Measurements from ENCODE around the gene FSTL1.

Gene FSTL1

DNA sequence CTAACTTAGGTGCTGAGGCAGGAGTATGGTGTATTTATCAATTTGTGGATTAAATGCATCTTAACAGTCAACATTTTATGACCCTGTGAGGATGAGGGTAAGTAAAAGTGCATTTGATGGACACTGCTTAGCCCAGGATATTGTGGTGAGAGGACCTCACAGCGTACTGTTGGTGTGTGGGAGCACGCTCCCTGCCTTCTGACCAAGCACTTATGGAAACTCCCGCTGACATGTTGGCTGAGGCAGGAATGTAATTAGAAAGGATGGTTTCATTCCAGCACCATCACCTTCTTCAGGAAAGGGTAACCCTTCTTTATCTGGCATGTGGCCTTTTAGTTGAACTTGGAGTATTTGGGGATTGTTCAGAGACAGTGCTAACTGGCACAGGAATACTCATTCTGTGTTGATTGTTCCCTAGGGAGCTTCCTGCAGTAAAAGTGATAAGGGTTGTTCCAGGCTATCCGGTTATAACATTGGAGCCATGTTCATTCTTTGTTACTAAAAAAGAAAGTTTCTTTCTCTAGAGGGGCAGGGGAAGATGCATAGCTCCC is 11.7 kb upstream of the FSTL1 start:
- no peak for DNase-seq

- DNase-seq, result no peak
These were observed 10.6 kb upstream of the FSTL1 start for GRCh38 chr3:120461416-120461815.

- DNase-seq, result no peak
These were observed 10.1 kb upstream of the FSTL1 start for GRCh38 chr3:120460862-120461261.

GRCh38 chr3:120460181-120460790 is 9.5 kb upstream of the FSTL1 start:
- no peak for DNase-seq

DNA sequence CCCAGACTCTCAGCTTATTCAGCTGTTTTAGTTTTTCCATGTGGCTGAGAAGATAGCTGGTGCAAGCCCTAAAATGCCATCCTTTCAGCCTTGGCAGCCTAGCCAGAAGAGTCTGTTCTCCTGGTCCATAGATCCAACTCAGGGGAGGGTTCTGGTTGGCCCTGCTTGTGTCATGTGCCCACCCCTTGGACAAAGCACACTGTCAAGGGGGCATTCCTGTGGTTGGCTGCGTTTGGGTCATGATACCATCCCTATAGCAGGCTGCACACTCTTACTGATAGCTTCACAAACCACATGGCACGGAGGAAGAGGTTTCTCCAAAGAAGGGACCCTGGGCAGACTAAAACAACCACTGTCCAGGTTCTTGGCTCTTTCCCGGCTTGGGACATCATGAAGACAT is 8.4 kb upstream of the FSTL1 start:
- no peak for DNase-seq

DNA sequence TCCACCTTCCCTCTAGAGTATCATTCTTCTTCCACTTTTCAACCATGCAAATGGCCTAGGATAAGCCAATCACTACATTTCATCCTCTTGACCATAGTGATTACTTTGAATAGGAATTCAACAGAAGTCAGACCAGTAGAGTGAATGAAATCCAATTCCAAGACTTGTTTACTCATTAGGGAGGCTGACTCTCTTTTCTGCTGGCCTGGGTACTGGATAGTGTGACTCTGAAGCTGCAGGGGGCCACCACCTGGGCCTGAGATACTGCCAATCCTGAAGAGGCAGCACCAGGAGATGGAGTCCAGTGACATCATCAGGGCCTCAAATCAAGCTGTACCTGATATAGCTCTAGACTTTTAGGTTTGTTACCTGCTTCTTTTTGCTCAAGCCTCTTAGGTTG is 7.0 kb upstream of the FSTL1 start:
- no peak for DNase-seq

DNA sequence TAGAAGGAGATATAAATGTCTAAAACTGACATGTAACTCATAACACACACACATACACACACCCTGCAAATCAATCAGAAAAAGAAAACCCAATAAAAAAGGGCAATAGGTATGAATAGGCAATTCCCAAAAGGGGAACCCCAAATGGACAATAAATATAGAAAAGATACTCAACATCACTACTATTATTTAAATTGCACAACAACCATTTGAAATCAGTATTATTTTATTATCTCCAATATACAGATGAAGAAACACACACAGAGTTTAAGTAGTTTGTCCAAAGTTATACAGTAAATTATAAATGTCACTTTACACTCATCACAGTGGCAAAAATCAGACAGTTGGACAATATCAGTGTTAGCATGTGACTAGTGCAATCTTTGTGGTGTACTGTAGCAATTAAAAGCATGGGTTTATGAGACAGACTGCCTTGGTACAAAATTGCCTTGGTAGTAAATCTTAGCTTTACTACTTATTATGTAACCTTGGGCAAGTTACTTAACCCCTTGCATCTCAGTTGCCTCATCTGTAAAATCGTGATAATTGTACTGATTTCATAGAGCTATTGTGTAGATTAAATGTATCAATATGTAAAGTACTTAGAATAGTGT is 3.4 kb upstream of the FSTL1 start:
- DNase-seq, result no peak

DNA sequence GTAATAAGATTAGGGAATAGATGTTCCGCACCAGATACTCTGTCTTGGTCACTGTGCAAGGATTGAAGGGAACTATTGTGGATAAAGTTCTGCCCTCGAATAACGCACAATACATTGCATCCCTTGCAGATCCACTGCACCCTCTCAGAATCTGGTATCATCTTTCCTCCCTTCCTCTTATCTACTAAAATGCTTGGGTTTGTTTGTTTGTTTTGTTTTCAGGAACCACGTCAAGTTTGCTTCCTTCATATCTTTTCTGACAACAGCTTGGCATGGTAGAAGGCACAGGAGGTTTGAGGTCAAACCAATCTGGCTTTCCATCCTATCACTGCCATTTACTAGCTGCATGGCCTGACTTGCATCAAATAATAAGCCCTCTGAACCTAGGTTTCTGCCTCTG is 2.0 kb upstream of the FSTL1 start:
- no peak for DNase-seq

GRCh38 chr3:120451806-120452205 is 1.0 kb upstream of the FSTL1 start:
- DNase-seq, result peak; percentile 81

DNA sequence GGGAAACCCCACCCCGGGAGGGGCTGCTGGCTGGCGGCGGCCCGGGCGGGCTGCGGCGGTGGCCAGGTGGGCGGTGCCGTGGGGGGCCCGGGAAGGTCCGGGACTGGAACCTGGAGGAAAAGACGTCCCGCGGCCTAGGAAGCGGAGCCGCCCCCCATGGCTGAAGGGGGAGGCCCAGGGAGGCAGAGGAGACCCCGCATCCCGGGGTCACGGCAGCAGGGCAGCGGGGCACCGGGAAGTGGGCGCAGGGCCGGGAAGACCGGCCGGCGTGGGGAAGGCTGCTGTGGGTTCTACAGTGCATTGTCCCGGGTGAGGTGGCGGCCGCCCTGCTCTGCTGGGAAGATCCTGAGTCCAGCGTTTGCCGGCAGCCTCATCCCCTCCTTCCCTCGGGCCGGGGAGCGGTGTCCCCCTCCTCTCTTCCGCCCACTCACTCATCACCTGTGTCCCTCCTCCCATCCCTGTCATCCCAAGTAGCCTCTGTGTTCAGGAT is 525 bp upstream of the FSTL1 start:
- DNase-seq, result no peak

DNA sequence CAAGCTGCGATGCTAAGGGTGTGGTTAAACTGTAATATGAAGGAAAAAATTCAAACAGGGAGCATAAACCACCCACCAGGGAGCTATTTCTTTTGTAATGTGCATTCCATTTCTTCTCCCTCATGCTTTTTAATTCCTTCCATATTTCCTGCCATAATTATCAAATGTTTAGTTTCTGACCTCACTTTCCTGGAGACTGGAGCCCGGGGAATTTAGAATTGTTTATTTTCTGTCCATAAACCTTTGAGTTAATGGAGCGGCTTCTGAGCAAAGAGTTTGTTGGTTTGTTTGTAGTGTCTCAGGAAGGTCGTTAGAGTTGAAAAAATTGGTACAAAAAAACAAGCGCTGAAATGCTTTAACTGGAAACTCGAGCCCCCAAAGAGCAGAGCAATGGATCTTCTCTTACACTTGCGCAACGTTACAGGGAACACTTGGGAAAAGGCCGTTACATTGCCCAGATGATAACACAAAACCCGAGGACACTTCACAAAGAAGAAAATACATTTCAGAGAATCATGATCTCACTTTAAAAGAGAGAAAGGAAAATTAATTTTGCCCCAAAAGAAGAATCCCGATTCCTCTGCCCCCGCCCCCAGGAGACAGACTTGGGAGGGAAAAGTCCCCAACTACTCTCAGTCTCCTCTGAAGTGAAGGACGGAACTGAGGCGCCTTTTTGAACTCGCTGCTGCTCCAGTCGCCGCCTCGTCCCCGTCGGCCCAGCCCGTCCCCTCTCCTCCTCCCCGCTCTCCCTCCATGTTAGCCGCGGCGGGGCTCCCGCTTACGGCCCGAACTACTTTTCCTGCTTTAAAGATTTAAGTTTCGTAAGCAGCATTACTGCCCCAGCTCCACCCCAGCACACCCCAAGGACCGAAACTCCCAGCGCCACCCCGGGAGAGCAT is 842 bp downstream of the FSTL1 start:
- peak; percentile 52 for DNase-seq

DNA sequence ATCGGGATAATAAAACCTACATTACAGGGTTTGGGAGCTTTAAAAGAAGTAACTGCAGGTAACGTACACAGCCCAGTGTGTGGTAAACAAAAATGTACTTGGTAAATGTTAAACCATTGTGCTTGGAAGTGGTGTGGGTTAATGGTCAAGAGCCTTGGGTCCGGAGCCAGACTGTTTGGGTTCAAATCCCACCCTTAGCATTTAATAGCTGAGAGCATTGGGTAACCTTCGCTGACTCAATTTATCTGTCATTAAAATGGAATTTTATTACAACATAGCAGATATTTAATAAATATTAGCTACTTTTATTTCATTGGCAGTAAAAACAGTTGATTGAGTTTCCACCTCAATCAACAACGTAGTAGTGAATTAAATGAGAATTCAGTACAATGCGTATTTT is 1.5 kb downstream of the FSTL1 start:
- no peak for DNase-seq

- DNase-seq, result no peak
These were observed 2.0 kb downstream of the FSTL1 start for GRCh38 chr3:120448756-120449155.

DNA sequence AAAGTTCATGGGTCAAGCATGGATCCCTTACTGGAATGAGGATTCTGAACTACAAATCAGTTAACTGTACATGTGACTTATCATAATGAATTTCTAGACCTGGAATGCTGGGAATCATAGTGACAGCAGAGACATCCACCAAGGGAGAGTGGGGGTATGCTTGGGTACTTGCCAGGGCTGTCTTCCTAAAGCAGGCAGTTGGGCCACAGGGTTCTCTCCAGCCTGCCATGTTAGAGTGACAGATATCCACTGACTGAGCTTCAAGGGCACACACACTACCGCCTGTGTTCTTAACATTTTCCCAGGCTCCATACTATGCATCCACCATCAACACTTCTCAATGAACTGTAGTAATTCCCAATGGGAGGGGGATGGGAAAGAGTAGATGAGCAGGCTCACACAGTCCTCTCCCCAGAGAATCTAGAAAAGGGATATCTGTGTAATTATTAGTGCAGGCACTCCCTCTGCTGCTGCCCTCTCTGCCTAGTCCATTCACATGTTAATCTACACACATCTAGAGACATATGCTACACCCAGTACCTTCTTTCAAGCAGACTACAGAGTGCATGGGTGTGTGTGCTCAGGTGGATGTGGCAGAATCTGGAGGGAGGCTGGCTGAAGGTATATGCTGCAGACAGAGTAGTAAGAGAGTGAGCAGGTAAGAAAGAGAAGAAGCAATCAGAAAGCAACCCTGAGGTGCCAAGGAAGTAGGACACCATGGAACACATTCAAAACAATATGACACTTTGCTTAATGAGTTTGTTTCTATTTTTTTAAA is 3.7 kb downstream of the FSTL1 start:
- DNase-seq, result no peak

DNA sequence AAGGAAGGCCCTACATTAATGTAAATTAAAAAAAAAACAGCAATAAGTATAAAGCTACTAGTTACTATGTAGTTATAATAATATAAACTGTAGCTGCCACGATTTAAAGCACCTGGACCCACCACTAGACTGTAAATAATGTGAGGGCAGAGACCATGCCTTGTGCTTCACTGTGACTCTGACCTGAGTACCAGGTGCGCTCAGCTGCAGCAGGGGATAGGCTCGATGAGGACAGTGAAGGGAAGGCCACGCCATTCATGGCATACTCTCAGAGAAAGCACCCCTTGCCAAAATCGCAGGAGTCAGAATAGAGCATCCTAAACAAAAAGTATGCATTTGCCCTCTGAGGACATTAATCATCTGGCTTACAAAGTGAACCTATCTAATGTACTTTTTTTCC is 5.1 kb downstream of the FSTL1 start:
- no peak for DNase-seq

GRCh38 chr3:120443626-120444123 is 7.1 kb downstream of the FSTL1 start:
- DNase-seq, result no peak

GRCh38 chr3:120442975-120443517 is 7.7 kb downstream of the FSTL1 start:
- no peak for DNase-seq

- no peak for DNase-seq
These were observed 9.0 kb downstream of the FSTL1 start for GRCh38 chr3:120441776-120442175.

DNA sequence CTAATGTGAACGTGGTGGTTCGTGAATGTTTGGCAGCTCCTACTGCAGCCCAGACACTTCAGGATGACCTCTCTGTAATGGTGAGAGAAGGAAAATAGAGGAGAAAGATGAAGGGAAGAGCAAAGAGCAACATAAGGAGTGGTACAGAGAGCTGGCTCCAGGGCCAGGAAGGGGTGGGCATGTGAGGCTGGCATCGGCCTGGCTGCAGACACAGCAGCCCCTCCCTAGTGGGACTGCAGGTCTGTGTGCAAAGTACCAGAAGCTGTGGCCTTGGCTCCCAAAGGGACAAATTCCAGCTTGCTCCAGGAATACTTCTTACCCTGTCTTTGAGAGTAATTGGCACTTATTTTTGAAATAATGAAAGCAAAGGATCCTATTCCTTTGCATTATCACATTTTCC is 10.0 kb downstream of the FSTL1 start:
- DNase-seq, result no peak

GRCh38 chr3:120440001-120440703 is 10.6 kb downstream of the FSTL1 start:
- no peak for DNase-seq

DNA sequence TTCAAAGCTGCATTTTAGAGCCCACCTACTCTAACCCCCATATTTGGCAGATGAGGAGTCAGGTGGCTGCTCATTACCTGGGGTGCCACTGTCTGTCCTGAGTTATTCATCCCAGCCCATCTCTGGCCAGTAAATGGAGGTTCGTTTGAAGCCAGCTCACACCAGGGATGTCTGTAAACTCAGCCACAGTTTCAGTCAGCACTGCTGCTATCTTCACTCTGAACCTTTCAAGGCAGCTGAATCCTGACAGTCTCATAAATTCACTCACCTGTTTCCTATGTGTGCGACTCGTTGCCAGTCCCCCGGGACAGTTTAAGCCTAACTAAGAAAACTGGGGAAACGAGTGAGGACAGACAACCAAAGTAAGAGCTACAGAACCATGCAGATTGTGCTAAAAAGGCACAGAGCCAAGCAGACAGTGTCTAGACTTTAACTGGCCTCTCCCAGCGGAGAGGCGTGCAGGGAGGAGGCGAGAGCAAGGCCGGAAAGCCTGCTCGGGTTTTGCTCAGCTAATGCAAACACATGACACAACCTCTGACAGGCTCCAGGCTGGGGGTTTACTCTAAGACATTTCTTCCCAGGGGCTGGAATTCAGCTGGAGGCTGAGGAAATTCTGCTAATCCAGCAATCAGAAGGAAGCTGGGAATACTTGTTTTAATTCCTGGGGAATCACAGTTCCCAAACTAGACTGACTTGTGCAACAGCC is 12.0 kb downstream of the FSTL1 start:
- DNase-seq, result no peak

Measured in hematopoietic multipotent progenitor cell treated with erythropoietin and hydrocortisone succinate and interleukin-3 and kit ligand, for 4 days (in vitro differentiated cells).